ENCODE data around the gene PDK2. TPM values are rescaled to one million over a fixed set of nuclear protein-coding genes. Genes with fewer than 3 reads are reported as not detected.

The PDK2 gene
- total and polyA plus RNA-seq, 10 of the 15 experiments (the other 5 are each of a cell fraction or from before 2014, with no cell fraction given), result 0.98 to 22.6 (median 12.3) TPM

- H3K4me3 ChIP-seq, result no peak overlapping the region
- CTCF ChIA-PET, result interaction anchor here (2.0 kb wide), 1 partner anchor 17 kb away, joined by 5 read pairs; no protein-coding TSS in a partner anchor
- no peak overlapping the region for H3K27ac ChIP-seq (ENCODE audit: control insufficient read depth, insufficient read depth)
- SMC1A ChIA-PET (ENCODE audit: uncharacterized antibody, unreplicated experiment), result no interaction called here
- POLR2A ChIA-PET, result no interaction called here
- H3K79me2 ChIP-seq (ENCODE audit: control insufficient read depth, insufficient read depth, low read length), result no peaks in the 10 kb centered on the region
- H2AFZ ChIP-seq (ENCODE audit: control insufficient read depth, low read depth, low read length), result no peak overlapping the region
- H3K4me1 ChIP-seq (ENCODE audit: control insufficient read depth, insufficient read depth, low read length), result peaks cover 5% of the 10 kb centered on the region; the same call in 1 of the 2 replicates
- FAIRE-seq, result no peak
- BruUV-seq (replicated peaks), result no TSS peak
- ATAC-seq, result no peak
- no peaks in the 10 kb centered on the region for H4K20me1 ChIP-seq (ENCODE audit: control insufficient read depth, insufficient read depth)
- TF ChIP-seq CHD4 (IDR thresholded peaks at IDR 0.05), result no peak
- no peak for TF ChIP-seq RUNX3 (IDR thresholded peaks at IDR 0.05; ENCODE audit: low read length)
- no peak for TF ChIP-seq PRDM15 (CRISPR knock-in tag; IDR thresholded peaks at IDR 0.05)
- no peak for TF ChIP-seq TARDBP (IDR thresholded peaks at IDR 0.05; ENCODE audit: borderline replicate concordance)
- TF ChIP-seq ASH2L (IDR thresholded peaks at IDR 0.05; ENCODE audit: borderline replicate concordance, low read depth), result no peak
- TF ChIP-seq KAT2A (conservative IDR thresholded peaks at IDR 0.05; ENCODE audit: control insufficient read depth, low read depth, low read length), result no peak
- no peak for TF ChIP-seq FOXM1 (IDR thresholded peaks at IDR 0.05; ENCODE audit: low read depth, low read length)
- TF ChIP-seq DPF2 (IDR thresholded peaks at IDR 0.05), result no peak
- TF ChIP-seq ELK1 (IDR thresholded peaks at IDR 0.05; ENCODE audit: low read depth, low read length), result no peak
- no peak for TF ChIP-seq TCF12 (IDR thresholded peaks at IDR 0.05; ENCODE audit: low read depth, low read length)
- no peak for TF ChIP-seq LARP7 (IDR thresholded peaks at IDR 0.05)
- TF ChIP-seq ATF7 (IDR thresholded peaks at IDR 0.05; ENCODE audit: low read depth), result no peak
- TF ChIP-seq HCFC1 (IDR thresholded peaks at IDR 0.05; ENCODE audit: low read length), result no peak
- TF ChIP-seq NR2F1 (conservative IDR thresholded peaks at IDR 0.05), result no peak
- H3K4me2 ChIP-seq (ENCODE audit: control insufficient read depth, insufficient read depth), result no peak overlapping the region
- peaks cover 0 to 4% of the 10 kb centered on the region in 2 experiments; a peak in 2 of 4 replicates for H3K36me3 ChIP-seq (ENCODE audit: control insufficient read depth in 2 of 2, insufficient read depth in 2 of 2, low read length in 1 of 2)
- in situ Hi-C loops (cut with MboI) (no loop called here), intact Hi-C loops (cut with micrococcal nuclease; ENCODE audit: unreplicated experiment) (no loop called here)
- no peak for DNase-seq (ENCODE audit: low read depth, low spot score)
- RAD21 ChIA-PET (ENCODE audit: unreplicated experiment), result no interaction called here
- 89% methylated on average over 16 of the region's 16 CpGs for WGBS (ENCODE audit: insufficient coverage, insufficient replicate concordance, low lambda C conversion rate, missing lambda C conversion rate)
- no peaks in the 10 kb centered on the region for H3K27me3 ChIP-seq (replicated peaks in 1 of 2; ENCODE audit: control insufficient read depth in 2 of 2, insufficient read depth in 2 of 2, low read length in 1 of 2)
- no peaks in the 10 kb centered on the region; the same call in 2 of the 3 replicates for H3K9me3 ChIP-seq (replicated peaks; ENCODE audit: control insufficient read depth, insufficient read depth, low read length)
- no peak overlapping the region for H3K9ac ChIP-seq (ENCODE audit: control insufficient read depth, insufficient read depth, low read length)
Measured at GRCh38 chr17:50075446-50076032, 19.6 kb upstream of the PDK2 start.
